Esophagus squamous epithelium (tissue), 5 donors: ENCODE measurements around the gene SMIM38. TPM values are rescaled to one million over a fixed set of nuclear protein-coding genes. Genes with fewer than 3 reads are reported as not detected.

Experiments used
- DNase-seq: peaks from one replicate; lab custom pipeline; 2025; lab: John Stamatoyannopoulos, UW
- H3K27ac ChIP-seq, 4 donors: fragments of 200-600 bp; sonication (generic); one replicate each; pipeline ENCODE4 v1.5.1; 2016 to 2019; ENCODE audit warnings: mild to moderate bottlenecking in 1 of 4
- H3K27me3 ChIP-seq, 4 donors: fragments of 200-600 bp; sonication (generic); 1 replicate in 3 of 4; 2 replicates in 1 of 4; pipeline versions ENCODE4 v1.5.1 to v1.6.0; 2017 to 2021; ENCODE audit warnings: antibody characterized with exemption in 1 of 4
- H3K36me3 ChIP-seq, 3 donors: fragments of 200-600 bp; sonication (generic); one replicate each; pipeline ENCODE4 v1.5.1; 2016 to 2019
- H3K4me1 ChIP-seq, 3 donors: fragments of 200-600 bp; sonication (generic); one replicate each; pipeline ENCODE4 v1.5.1; 2017 to 2019
- H3K4me3 ChIP-seq, 4 donors: fragments of 200-600 bp; sonication (generic); 1 replicate in 3 of 4; 2 replicates in 1 of 4; pipeline ENCODE4 v1.5.1; 2016 to 2019; ENCODE audit warnings: mild to moderate bottlenecking in 2 of 4, moderate library complexity in 1 of 4
- H3K9me3 ChIP-seq, 3 donors: fragments of 200-600 bp; sonication (generic); one replicate each; pipeline ENCODE4 v1.5.1; 2016 to 2019
- POLR2A ChIP-seq, 4 donors: fragments of 450-650 bp; IDR thresholded peaks; one replicate each; pipeline ENCODE4 v1.6.1; 2017; ENCODE audit warnings: antibody characterized with exemption in 4 of 4, mild to moderate bottlenecking in 4 of 4, moderate library complexity in 3 of 4
- WGBS, 2 donors: methylation state at CpG; one replicate each; pipeline ENCODE4 v1.1.5; 2018; 5-methylcytosine and 5-hydroxymethylcytosine counted together
- intact Hi-C: fragments of 100-400 bp; cut with DNase I; formaldehyde crosslinking; loops from one replicate; pipeline ENCODE4 v1.15.0; 2022
- total RNA-seq, 4 donors: library from RNA; depleted of rRNA; stranded (reverse); fragments of >200 nt; gene quantifications; one replicate each; pipeline ENCODE4 v1.1.0, GENCODE V29; 2016
- TF ChIP-seq, protein P1 (sequence below), 6 experiments: fragments of 450-650 bp in 4 of 6; fragments of 200-600 bp in 2 of 6; sonication (generic) in 2 of 6; IDR thresholded peaks; one replicate each; pipeline ENCODE4 v1.5.1; 2016 to 2019; ENCODE audit warnings: antibody characterized with exemption in 6 of 6, mild to moderate bottlenecking in 4 of 6, moderate library complexity in 4 of 6
- donor health status: DM: yes; HTN: yes; CAD: no.

SMIM38 gene
- total RNA-seq, 4 donors from 2014 or later, result 0.15 to 0.19 TPM; not detected in 2

GRCh38 chr11:69204941-69205742, 49.4 kb downstream of the SMIM38 start:
- Histone ChIP-seq H3K27me3 (peaks cover 0 to 34% (median 0%) of the 10 kb centered on the region in 4 donors), H3K9me3 (peaks cover 0 to 10% (median 0%) of the 10 kb centered on the region in 3 donors), H3K36me3 (no peaks in the 10 kb centered on the region), H3K4me1 (peaks cover 0 to 6% (median 0%) of the 10 kb centered on the region in 3 donors), H3K27ac (no peak overlapping the region), H3K4me3 (no peak overlapping the region)
- DNase-seq, result no peak
- TF ChIP-seq, protein P1, sequence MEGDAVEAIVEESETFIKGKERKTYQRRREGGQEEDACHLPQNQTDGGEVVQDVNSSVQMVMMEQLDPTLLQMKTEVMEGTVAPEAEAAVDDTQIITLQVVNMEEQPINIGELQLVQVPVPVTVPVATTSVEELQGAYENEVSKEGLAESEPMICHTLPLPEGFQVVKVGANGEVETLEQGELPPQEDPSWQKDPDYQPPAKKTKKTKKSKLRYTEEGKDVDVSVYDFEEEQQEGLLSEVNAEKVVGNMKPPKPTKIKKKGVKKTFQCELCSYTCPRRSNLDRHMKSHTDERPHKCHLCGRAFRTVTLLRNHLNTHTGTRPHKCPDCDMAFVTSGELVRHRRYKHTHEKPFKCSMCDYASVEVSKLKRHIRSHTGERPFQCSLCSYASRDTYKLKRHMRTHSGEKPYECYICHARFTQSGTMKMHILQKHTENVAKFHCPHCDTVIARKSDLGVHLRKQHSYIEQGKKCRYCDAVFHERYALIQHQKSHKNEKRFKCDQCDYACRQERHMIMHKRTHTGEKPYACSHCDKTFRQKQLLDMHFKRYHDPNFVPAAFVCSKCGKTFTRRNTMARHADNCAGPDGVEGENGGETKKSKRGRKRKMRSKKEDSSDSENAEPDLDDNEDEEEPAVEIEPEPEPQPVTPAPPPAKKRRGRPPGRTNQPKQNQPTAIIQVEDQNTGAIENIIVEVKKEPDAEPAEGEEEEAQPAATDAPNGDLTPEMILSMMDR (IDR thresholded peaks at IDR 0.05), result no peak
- no peak for TF ChIP-seq POLR2A (IDR thresholded peaks at IDR 0.05)
- intact Hi-C loops, result no loop called here
- 85 to 92% methylated on average over 10 to 22 of the region's 30 CpGs for WGBS, 2 donors

Other genes starting within 250 kb of the SMIM38 start
- gene MRGPRD, start 174.9 kb upstream of the SMIM38 start, total RNA-seq, result not detected
- gene MRGPRF, start 142.7 kb upstream of the SMIM38 start, total RNA-seq, result 10 to 100 TPM in 1 of 4 donors, 1 to 10 TPM in 3; 1.3 to 14.3 (median 6.1) TPM
- 10 to 100 TPM in 2 of 4 donors, 1 to 10 TPM in 2; 7.9 to 12.0 (median 9.1) TPM for gene TPCN2, start 107.0 kb upstream of the SMIM38 start, total RNA-seq
- gene MYEOV, start 138.2 kb downstream of the SMIM38 start, total RNA-seq, result 10 to 100 TPM in 3 of 4 donors, 1 to 10 TPM in 1; 5.7 to 24.6 (median 20.2) TPM